Measurements from ENCODE around the gene DPEP2. TPM values are rescaled to one million over a fixed set of nuclear protein-coding genes. Genes with fewer than 3 reads are reported as not detected.
"Not testable (repeated sequence)": the region's sequence is repeated elsewhere in the genome, so short reads cannot be mapped to it uniquely, and the experiment has no call there.

Gene DPEP2
- not detected in 2 replicates for total RNA-seq (2014; rRNA removed; shearing (Covaris generic))

GRCh38 chr16:67998779-67999688 is at the start of gene DPEP2:
Gene DPEP2, minus strand, starts transcription at chr16:67999484. Its CDS starts 6,272 bp downstream, at chr16:67993212.
- DNase-seq (ENCODE audit: low read depth) = not testable (repeated sequence)

GRCh38 chr16:68047987-68048386 is 48.7 kb upstream of the DPEP2 start:
- no peak for DNase-seq (ENCODE audit: low read depth)

GRCh38 chr16:68046106-68046505 is 46.8 kb upstream of the DPEP2 start:
- no peak for DNase-seq (ENCODE audit: low read depth)

- DNase-seq (ENCODE audit: low read depth) = no peak
These were observed 42.5 kb upstream of the DPEP2 start for GRCh38 chr16:68041783-68042182.

- DNase-seq (ENCODE audit: low read depth) = peak; percentile 73
These were observed 41.4 kb upstream of the DPEP2 start for GRCh38 chr16:68040506-68041288.

GRCh38 chr16:68037841-68038597 is 38.7 kb upstream of the DPEP2 start:
- DNase-seq (ENCODE audit: low read depth) = no peak

- no peak for DNase-seq (ENCODE audit: low read depth)
These were observed 35.9 kb upstream of the DPEP2 start for GRCh38 chr16:68035227-68035626.

- no peak for DNase-seq (ENCODE audit: low read depth)
These were observed 33.8 kb upstream of the DPEP2 start for GRCh38 chr16:68033101-68033500.

- peak; percentile 65 for DNase-seq (ENCODE audit: low read depth)
These were observed 32.7 kb upstream of the DPEP2 start for GRCh38 chr16:68031951-68032350.

- peak; percentile 59 for DNase-seq (ENCODE audit: low read depth)
These were observed 30.8 kb upstream of the DPEP2 start for GRCh38 chr16:68030108-68030507.

- DNase-seq (ENCODE audit: low read depth) = no peak
These were observed 29.7 kb upstream of the DPEP2 start for GRCh38 chr16:68028996-68029395.

- DNase-seq (ENCODE audit: low read depth) = peak; percentile 94
These were observed 23.6 kb upstream of the DPEP2 start, which contains the start of the genes DDX28 and DUS2 for GRCh38 chr16:68022728-68023537. Gene DDX28, minus strand, starts transcription at chr16:68023232. Its CDS starts 30 bp downstream, at chr16:68023202. Gene DUS2, plus strand, starts transcription at chr16:68023284. Its CDS starts 14,740 bp downstream, at chr16:68038024.

GRCh38 chr16:68022278-68022727 is 23.0 kb upstream of the DPEP2 start:
- no peak for DNase-seq (ENCODE audit: low read depth)

GRCh38 chr16:68021490-68021889 is 22.2 kb upstream of the DPEP2 start:
- no peak for DNase-seq (ENCODE audit: low read depth)

GRCh38 chr16:68019167-68019680 is 19.9 kb upstream of the DPEP2 start:
- no peak for DNase-seq (ENCODE audit: low read depth)

GRCh38 chr16:68015681-68016080 is 16.4 kb upstream of the DPEP2 start, which contains the start of gene DPEP2NB:
Gene DPEP2NB, minus strand, starts transcription at chr16:68015911. Its CDS starts 141 bp downstream, at chr16:68015770.
- DNase-seq (ENCODE audit: low read depth) = no peak

GRCh38 chr16:68013440-68013839 is 14.2 kb upstream of the DPEP2 start:
- no peak for DNase-seq (ENCODE audit: low read depth)

GRCh38 chr16:68009872-68010271 is 10.6 kb upstream of the DPEP2 start:
- DNase-seq (ENCODE audit: low read depth) = not testable (repeated sequence)

- no peak for DNase-seq (ENCODE audit: low read depth)
These were observed 10.0 kb upstream of the DPEP2 start for GRCh38 chr16:68009157-68009735.

GRCh38 chr16:68005786-68006286 is 6.6 kb upstream of the DPEP2 start:
- DNase-seq (ENCODE audit: low read depth) = no peak
